IMR-90 (cell line): ENCODE results near the gene PLEKHG2.

Experiments
- BHLHE40 ChIP-seq: fragments of 150-350 bp; IDR thresholded peaks from 2 replicates; pipeline ENCODE4 v1.6.1; 2016; ENCODE audit warnings: mild to moderate bottlenecking, low read depth, low read length
- CEBPB ChIP-seq: IDR thresholded peaks from 2 replicates; pipeline ENCODE4 v1.6.1; 2012; ENCODE audit warnings: low read depth, low read length, improper control_type of control experiment
- CHD1 ChIP-seq: IDR thresholded peaks from 2 replicates; pipeline ENCODE4 v1.6.1; 2012; ENCODE audit warnings: low read depth, low read length, improper control_type of control experiment
- FOS ChIP-seq: fragments of 150-350 bp; IDR thresholded peaks from 2 replicates; pipeline ENCODE4 v1.6.1; 2016; ENCODE audit warnings: low read depth, low read length
- MAZ ChIP-seq: IDR thresholded peaks from 2 replicates; pipeline ENCODE4 v1.6.1; 2012; ENCODE audit warnings: low read depth, mild to moderate bottlenecking, low read length, improper control_type of control experiment, moderate library complexity, borderline replicate concordance
- NFE2L2 ChIP-seq: fragments of 150-350 bp; IDR thresholded peaks from 2 replicates; pipeline ENCODE4 v1.6.1; 2016; ENCODE audit warnings: low read depth, mild to moderate bottlenecking, low read length
- POLR2A ChIP-seq: IDR thresholded peaks from 2 replicates; pipeline ENCODE4 v1.6.1; 2012; ENCODE audit warnings: mild to moderate bottlenecking, low read depth, low read length
- RAD21 ChIP-seq: IDR thresholded peaks from 2 replicates; pipeline ENCODE4 v1.6.1; 2012; ENCODE audit warnings: low read length, improper control_type of control experiment
- RCOR1 ChIP-seq: IDR thresholded peaks from 2 replicates; pipeline ENCODE4 v1.6.1; 2012; ENCODE audit warnings: mild to moderate bottlenecking, low read length, improper control_type of control experiment; ENCODE audit not compliant: insufficient replicate concordance
- RFX5 ChIP-seq: IDR thresholded peaks from 2 replicates; pipeline ENCODE4 v1.8.0; 2012; ENCODE audit warnings: low read depth, mild to moderate bottlenecking, low read length, moderate library complexity
- SMC3 ChIP-seq: fragments of 150-350 bp; IDR thresholded peaks from 2 replicates; pipeline ENCODE4 v1.6.1; 2016; ENCODE audit warnings: low read depth, mild to moderate bottlenecking, antibody characterized with exemption, low read length, moderate library complexity
- TF ChIP-seq, protein P1 (sequence below): conservative IDR thresholded peaks from 2 replicates; pipeline ENCODE4 v1.5.1; 2012; ENCODE audit warnings: mild to moderate bottlenecking, low read depth, low read length, improper control_type of control experiment
- TF ChIP-seq, protein P2 (sequence below): fragments of 150-350 bp; IDR thresholded peaks from 2 replicates; pipeline ENCODE4 v1.6.1; 2017; ENCODE audit warnings: mild to moderate bottlenecking, antibody characterized with exemption, low read length, low read depth

DNA sequence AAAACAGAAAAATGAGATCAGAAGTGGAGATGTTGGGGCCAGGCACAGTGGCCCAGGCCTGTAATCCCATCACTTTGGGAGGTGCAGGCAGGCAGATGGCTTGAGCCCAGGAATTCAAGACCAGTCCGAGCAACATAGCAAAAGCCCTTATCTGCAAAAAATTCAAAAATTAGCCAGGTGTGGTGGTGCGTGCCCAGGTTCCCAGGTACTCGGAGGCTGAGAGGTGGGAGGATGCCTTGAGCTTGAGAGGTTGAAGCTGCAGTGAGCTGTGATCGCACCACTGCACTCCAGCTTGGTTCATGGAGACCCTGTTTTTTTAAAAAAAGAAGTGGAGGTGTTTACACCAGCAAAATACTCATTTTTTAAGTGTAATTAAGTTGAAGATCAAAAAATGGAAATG, 12.4 kb upstream of the PLEKHG2 start:
- TF ChIP-seq, protein P1, sequence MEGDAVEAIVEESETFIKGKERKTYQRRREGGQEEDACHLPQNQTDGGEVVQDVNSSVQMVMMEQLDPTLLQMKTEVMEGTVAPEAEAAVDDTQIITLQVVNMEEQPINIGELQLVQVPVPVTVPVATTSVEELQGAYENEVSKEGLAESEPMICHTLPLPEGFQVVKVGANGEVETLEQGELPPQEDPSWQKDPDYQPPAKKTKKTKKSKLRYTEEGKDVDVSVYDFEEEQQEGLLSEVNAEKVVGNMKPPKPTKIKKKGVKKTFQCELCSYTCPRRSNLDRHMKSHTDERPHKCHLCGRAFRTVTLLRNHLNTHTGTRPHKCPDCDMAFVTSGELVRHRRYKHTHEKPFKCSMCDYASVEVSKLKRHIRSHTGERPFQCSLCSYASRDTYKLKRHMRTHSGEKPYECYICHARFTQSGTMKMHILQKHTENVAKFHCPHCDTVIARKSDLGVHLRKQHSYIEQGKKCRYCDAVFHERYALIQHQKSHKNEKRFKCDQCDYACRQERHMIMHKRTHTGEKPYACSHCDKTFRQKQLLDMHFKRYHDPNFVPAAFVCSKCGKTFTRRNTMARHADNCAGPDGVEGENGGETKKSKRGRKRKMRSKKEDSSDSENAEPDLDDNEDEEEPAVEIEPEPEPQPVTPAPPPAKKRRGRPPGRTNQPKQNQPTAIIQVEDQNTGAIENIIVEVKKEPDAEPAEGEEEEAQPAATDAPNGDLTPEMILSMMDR: no peak
- TF ChIP-seq FOS: no peak
- TF ChIP-seq MAZ: no peak
- TF ChIP-seq, protein P2, sequence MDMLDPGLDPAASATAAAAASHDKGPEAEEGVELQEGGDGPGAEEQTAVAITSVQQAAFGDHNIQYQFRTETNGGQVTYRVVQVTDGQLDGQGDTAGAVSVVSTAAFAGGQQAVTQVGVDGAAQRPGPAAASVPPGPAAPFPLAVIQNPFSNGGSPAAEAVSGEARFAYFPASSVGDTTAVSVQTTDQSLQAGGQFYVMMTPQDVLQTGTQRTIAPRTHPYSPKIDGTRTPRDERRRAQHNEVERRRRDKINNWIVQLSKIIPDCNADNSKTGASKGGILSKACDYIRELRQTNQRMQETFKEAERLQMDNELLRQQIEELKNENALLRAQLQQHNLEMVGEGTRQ: no peak
- TF ChIP-seq RAD21: no peak
- TF ChIP-seq POLR2A: no peak
- TF ChIP-seq RFX5: no peak
- no peak for TF ChIP-seq NFE2L2
- TF ChIP-seq SMC3: no peak
- TF ChIP-seq CEBPB: no peak
- TF ChIP-seq CHD1: no peak
- TF ChIP-seq RCOR1: no peak
- TF ChIP-seq BHLHE40: no peak
